DMS153 treated with DMSO at 0.1 percent for 48 hours (cell line): Measurements from ENCODE around the gene GRK5.
A peak's percentile ranks its signal among the peaks of the same experiment; 100 is the strongest.

Experiments used
- DNase-seq: peaks from one replicate; lab custom pipeline; 2025; ENCODE audit not compliant: unreplicated experiment; lab: John Stamatoyannopoulos, UW

The GRK5 gene

DNA sequence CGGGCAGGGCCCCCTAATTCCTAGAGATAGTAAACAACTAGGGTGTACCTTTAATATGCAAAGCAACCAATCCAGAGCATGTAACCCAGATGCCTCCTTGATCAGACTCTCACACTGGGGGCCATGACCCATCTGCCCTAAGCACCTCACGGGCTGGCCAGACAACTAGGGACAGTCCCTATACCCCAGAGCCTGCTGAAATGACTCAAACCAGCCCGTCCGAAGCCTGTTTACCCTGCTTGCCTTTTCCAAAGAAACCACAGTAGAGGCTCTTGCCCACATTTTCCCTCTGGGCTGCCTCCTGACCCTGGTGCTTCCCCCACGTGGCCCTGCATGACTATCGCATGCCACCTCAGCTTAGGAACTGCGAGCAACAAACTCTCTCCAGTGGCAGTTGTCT, 288.9 kb downstream of the GRK5 start:
- DNase-seq: no peak

GRCh38 chr10:119497243-119497642, 289.9 kb downstream of the GRK5 start:
- no peak for DNase-seq

DNA sequence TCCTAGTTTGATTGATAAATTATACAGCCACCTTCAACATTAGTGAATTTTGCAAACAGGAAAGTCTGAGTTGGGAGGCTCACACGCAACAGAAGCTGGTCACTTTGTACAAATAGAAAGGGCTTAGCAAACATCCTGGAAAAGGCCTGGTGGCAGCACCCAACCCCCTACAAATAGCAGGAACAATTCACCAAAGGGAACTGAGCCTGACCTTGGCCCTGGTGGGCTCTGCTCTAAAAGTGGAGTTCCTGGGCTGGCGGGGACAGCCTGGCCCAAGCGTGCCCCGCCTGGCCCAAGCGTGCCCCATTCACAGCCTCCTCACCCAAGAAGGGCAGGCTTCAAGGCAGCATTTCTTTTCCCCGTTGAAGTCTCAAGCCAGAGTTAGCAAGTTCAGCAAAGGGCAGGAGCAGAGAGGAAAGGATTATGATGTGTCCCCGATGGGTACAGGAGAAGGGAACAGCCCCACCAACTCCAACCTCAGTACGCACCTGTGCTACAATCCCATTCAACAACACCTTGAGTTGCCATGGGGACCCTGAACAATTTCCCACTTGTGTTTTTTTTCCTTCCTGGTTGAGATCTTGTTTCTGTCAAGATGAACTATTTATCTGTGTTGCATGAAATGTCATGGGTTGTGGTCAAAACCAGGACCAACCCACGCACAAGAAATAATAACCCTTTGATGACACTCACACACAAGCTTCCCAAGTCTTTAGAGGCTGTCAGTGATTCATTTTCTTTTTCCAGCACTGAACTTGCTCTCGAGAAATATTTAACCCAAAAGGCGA, 291.7 kb downstream of the GRK5 start:
- DNase-seq: peak; percentile 3

DNA sequence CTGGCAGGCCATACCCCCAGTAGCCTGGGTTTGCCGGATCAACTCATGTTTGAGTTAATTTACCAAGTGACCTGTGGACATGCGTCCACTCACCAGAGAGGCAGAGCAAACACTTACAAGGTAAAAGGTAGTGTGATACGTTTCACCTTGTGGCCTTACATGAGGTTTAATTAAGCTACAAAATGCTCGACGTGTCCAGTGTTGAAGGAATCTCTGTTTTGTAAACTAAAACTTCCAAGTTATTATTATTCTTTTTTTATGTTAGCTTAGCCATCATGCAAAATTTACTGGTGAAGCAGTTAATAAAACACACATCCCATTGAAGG, 292.3 kb downstream of the GRK5 start:
- no peak for DNase-seq

GRCh38 chr10:119500123-119500795, 292.9 kb downstream of the GRK5 start:
- DNase-seq: no peak

GRCh38 chr10:119500821-119501220, 293.4 kb downstream of the GRK5 start:
- no peak for DNase-seq

DNA sequence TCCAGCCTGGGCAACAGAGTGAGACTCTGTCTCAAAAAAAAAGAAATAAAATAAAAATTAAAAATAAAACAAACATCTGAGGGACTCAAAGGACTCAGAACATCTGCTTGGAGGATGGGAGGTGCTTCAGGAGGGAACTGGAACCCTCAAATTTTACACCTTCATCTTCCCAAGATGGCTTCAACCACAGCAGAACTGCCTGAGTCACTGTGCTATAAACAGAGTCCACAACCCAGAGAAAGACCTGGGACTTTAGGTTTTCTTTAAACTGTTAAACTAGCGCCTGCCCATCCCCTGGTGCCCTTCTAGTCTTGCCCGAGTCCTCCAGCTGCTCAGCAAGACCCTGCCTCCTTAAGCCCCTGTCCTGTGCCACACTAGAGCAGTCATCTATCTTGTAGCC, 294.3 kb downstream of the GRK5 start:
- no peak for DNase-seq

DNA sequence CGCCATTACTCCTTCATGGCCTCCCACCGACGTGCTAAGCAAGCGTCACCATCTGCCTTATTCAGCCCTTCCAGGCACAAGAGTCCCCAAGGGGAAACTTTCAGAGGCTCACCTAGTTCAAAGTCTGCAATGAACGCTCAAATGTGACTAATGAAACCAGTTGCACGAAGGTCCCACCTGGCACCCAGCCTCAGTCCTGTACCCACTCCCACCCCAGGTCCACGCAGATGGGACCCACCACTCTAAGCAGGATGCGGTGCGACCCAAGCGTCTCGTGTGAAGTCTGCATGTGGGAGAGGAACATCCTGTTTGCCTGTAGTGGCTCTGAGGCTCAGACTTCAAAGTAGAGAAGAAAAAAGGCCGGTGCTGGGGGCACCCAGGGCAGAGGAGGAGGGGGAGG, 294.8 kb downstream of the GRK5 start:
- DNase-seq: no peak

DNA sequence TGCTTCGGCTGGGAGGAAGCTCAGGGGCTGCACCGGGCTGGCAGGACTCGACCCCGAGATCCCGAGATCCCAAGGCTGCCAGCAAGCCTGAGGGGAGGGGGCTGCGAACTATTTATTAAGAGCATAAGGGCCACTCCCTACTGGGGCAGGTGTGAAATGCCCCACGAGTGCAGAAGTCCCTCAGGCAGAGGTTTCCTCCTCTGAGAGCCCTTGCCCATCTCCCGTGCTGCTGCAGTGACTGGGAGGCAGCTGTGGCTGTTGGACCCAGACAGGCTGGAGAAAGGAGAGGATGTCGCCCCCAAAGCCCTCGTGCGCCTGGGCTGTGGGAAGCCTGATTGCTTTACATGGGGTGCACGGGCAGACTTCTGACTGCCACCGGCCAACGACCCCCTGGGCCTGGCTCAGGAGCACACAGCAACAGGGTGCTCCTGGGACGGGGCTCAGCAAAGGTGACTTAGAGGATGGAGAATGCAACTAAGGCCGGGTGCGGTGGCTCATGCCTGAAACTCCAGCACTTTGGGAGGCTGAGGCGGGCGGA, 295.3 kb downstream of the GRK5 start:
- no peak for DNase-seq

DNA sequence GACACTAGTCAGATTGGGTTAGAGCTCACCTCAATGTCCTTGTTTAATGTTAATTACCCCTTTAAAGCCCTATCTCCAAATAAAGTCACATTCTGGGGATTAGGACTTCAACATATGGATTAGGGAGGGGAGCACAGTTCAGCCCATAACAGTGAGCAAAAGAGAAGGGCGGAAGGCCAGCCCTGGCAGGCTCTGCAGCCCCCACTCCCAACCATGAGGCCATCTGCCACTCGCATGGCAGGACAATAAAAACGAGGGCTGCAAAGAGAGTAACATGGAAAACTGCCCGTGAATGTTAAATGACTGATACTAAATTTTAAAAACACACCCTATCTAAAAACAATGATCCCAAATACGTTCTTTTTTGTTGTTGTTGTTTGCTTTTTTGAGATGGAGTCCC, 296.4 kb downstream of the GRK5 start:
- no peak for DNase-seq

DNA sequence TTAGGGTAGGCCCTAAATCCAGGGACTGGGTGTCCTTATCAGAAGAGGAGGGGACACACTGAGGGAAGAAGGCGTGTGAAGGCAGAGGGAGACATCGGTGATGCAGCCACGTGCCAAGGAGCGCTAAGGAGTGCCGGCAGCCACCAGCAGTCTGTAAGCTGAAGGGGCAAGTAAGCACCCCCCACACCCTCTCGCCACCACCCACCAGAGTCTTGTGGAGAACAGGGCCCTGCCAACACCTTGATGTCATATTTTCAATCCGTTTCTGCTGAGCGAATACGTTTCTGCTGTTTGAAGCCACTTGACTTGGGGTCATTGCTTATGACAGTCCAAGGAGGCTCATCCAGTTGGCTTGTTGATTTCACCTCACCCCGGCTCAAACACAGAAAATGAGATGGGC, 297.3 kb downstream of the GRK5 start:
- DNase-seq: no peak

DNA sequence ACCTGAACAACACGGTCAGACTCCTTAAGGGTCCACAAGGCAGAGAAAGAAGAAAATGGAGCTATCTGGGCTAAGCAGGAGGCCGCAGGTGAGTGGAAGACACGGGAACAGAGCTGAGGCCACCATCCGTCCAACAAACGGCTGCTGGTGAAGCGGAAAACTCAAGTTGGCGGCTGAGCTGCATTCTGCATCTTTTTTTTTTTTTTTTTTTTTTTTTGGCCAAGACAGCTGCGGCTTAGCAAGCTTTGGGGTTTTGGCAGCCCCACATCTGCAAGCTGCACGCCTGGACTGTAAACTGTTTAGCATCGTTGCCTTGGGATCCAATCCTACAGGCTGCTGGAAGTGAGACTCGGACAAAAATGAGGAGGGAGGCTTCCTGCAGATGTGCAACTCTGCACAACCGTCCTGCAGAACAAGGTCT, 297.8 kb downstream of the GRK5 start:
- no peak for DNase-seq
